ENCODE data around the gene TBXA2R.

TBXA2R gene

GRCh38 chr19:3618811-3619630, 12.3 kb upstream of the TBXA2R start:
- DNase-seq, result no peak

GRCh38 chr19:3618144-3618810, 11.6 kb upstream of the TBXA2R start:
- DNase-seq, result peak; percentile 43

GRCh38 chr19:3617463-3617862, 10.8 kb upstream of the TBXA2R start:
- DNase-seq, result no peak

GRCh38 chr19:3615524-3616135, 9.0 kb upstream of the TBXA2R start:
- no peak for DNase-seq

GRCh38 chr19:3614858-3615505, 8.3 kb upstream of the TBXA2R start:
- DNase-seq, result no peak

- no peak for DNase-seq
These were observed 7.4 kb upstream of the TBXA2R start for GRCh38 chr19:3613818-3614661.

- DNase-seq, result no peak
These were observed 6.4 kb upstream of the TBXA2R start for GRCh38 chr19:3612901-3613741.

- DNase-seq, result no peak
These were observed 5.7 kb upstream of the TBXA2R start for GRCh38 chr19:3612330-3612729.

GRCh38 chr19:3611841-3612240, 5.2 kb upstream of the TBXA2R start:
- DNase-seq, result no peak

- no peak for DNase-seq
These were observed 4.4 kb upstream of the TBXA2R start for GRCh38 chr19:3610745-3611717.

- no peak for DNase-seq
These were observed 3.4 kb upstream of the TBXA2R start for GRCh38 chr19:3609779-3610719.

GRCh38 chr19:3608750-3609322, 2.2 kb upstream of the TBXA2R start:
- DNase-seq, result peak; percentile 28

- no peak for DNase-seq
These were observed 1.5 kb upstream of the TBXA2R start for GRCh38 chr19:3608079-3608641.

- peak; percentile 37 for DNase-seq
These were observed 816 bp upstream of the TBXA2R start for GRCh38 chr19:3607303-3608078.

GRCh38 chr19:3606174-3606689, 443 bp downstream of the TBXA2R start:
- DNase-seq, result no peak

- no peak for DNase-seq
These were observed 905 bp downstream of the TBXA2R start for GRCh38 chr19:3605770-3606169.

- no peak for DNase-seq
These were observed 1.3 kb downstream of the TBXA2R start for GRCh38 chr19:3605361-3605760.
